Heart right ventricle (tissue), 16 donors: ENCODE results near the gene HIGD1B. TPM values are rescaled to one million over a fixed set of nuclear protein-coding genes. Genes with fewer than 3 reads are reported as not detected.

Experiments
- ATAC-seq, 8 donors: fragments of 200-7000 bp; cut with Tn5 transposase; one replicate each; pipeline ENCODE4 v1.9.1; 2020; ENCODE audit warnings: mild to moderate bottlenecking in 8 of 8, moderate library complexity in 8 of 8, moderate number of reproducible peaks in 1 of 8
- DNase-seq, 2 donors: peaks; one replicate each; pipeline ENCODE4 v3.0.0-alpha.2; 2020
- H3K27ac ChIP-seq, 10 donors: fragments of 200-600 bp; sonication (generic) in 2 of 10; one replicate each; pipeline versions ENCODE4 v1.5.0 to v1.8.0; 2020 to 2022; ENCODE audit warnings: mild to moderate bottlenecking in 3 of 10
- H3K27me3 ChIP-seq, 7 donors: fragments of 200-600 bp; one replicate each; pipeline ENCODE4 v1.8.0; 2021 to 2022; ENCODE audit warnings: mild to moderate bottlenecking in 2 of 7
- H3K36me3 ChIP-seq, 9 donors: fragments of 200-600 bp; sonication (generic) in 1 of 9; one replicate each; pipeline versions ENCODE4 v1.5.0 to v1.8.0; 2020 to 2022; ENCODE audit warnings: mild to moderate bottlenecking in 2 of 9
- H3K4me1 ChIP-seq, 9 donors: fragments of 200-600 bp; sonication (generic) in 1 of 9; one replicate each; pipeline versions ENCODE4 v1.5.0 to v1.8.0; 2020 to 2022; ENCODE audit warnings: mild to moderate bottlenecking in 4 of 9
- H3K4me3 ChIP-seq, 10 donors: fragments of 200-600 bp; sonication (generic) in 2 of 10; one replicate each; pipeline versions ENCODE4 v1.5.0 to v1.8.0; 2020 to 2022; ENCODE audit warnings: mild to moderate bottlenecking in 7 of 10, moderate library complexity in 2 of 10
- H3K9me3 ChIP-seq, 11 donors: fragments of 200-600 bp in 10 of 11; sonication (generic) in 2 of 11; one replicate each; pipeline versions ENCODE4 v1.5.0 to v1.8.0; 2013 to 2022; ENCODE audit warnings: mild to moderate bottlenecking in 2 of 11, control low read depth in 1 of 11, moderate library complexity in 1 of 11
- CTCF ChIP-seq, 9 donors: fragments of 200-600 bp; sonication (generic) in 2 of 9; IDR thresholded peaks; one replicate each; pipeline versions ENCODE4 v1.5.0 to v1.8.0; 2021 to 2022; ENCODE audit warnings: antibody characterized with exemption in 9 of 9, mild to moderate bottlenecking in 5 of 9, moderate library complexity in 1 of 9
- WGBS, 2 donors: extraction: QIAGEN DNeasy Blood & Tissue Kit; methylation state at CpG; one replicate each; pipeline ENCODE4 v1.1.7; 2013; ENCODE audit warnings: inconsistent platforms in 1 of 2; 5-methylcytosine and 5-hydroxymethylcytosine counted together
- intact Hi-C, 10 donors: fragments of 100-400 bp; cut with DNase I; formaldehyde crosslinking; loops; one replicate each; pipeline versions ENCODE4 v1.11.1 to v1.14.2; 2022
- polyA plus RNA-seq, 2 donors: library from polyadenylated mRNA; stranded (reverse); fragments of 200-250 nt; gene quantifications; one replicate each; pipeline ENCODE4 v1.2.3, GENCODE V29; 2013
- total RNA-seq, 10 donors: library from RNA; stranded (reverse); fragmentation: NEBNext Ultra II Directional in 3 of 10; extraction: Animal tissue kit (Norgen Biotek cat#: 25700) in 3 of 10; gene quantifications; one replicate each; pipeline versions ENCODE4 v1.2.1 to v1.2.4, GENCODE V29; 2021 to 2023
- donor health status: Arrhythmogenic right ventricular cardiomyopathy.
- donor health status: ischemic (EF 13 %, LVEDD 7.1; RV severe dilation, severe dysfunction).
- donor health status: healthy with polysubstance abuse.
- donor health status: DM: no; HTN: yes; CAD: no.
- donor health status: DM: no; HTN: no; CAD: no.
- donor health status: ischemic (EF 25% LVEDD 6.9; RV normal size, moderate dysfunction).
- donor health status: ischemic (EF 25% LVEDD 5.7; RV mildly dilated, moderate dysfunction).
- donor health status: healthy.
- donor health status: DM: yes; HTN: yes; CAD: no.
- donor health status: Ischemic cardiomyopathy.
- donor health status: ischemic (EF 35%, LVEDD 5.7; RV mildly dilated, moderate dysfunction).
- donor health status: nonischemic (EF 11% LVEDD 7.7; RV severe dilation, severe dysfunction).
- donor health status: DM: yes; HTN: yes; CAD: no.
- donor health status: PGD.
- donor health status: ischemic (EF 29% LVEDD 5.4; RV normal size, mild dysfunction).
- donor health status: nonischemic (EF 23%, LVEDD 6.1; RV moderate dilation, normal function).

HIGD1B gene
- total and polyA plus RNA-seq, 12 donors: 4.7 to 61.9 (median 9.4) TPM

GRCh38 chr17:44899074-44899782 is 51.5 kb downstream of the HIGD1B start, which contains the start of gene EFTUD2:
EFTUD2 (minus strand) TSS chr17:44899445; CDS start chr17:44894521, 4,924 bp downstream.
- intact Hi-C loops: no loop called here
- 0% methylated on average over 54 of the region's 54 CpGs for WGBS, 2 donors
- peak within 1 kb of the TSS; percentile 84 to 99 (median 96) for H3K27ac ChIP-seq
- H3K36me3 ChIP-seq: peaks cover 0 to 27% (median 3%) of the 10 kb centered on the region in 9 donors
- H3K4me1 ChIP-seq: peaks cover 0 to 36% (median 27%) of the 10 kb centered on the region in 9 donors
- ATAC-seq: peak; percentile 90 to 98 (median 96)
- TF ChIP-seq CTCF (IDR thresholded peaks at IDR 0.05): no peak
- H3K27me3 ChIP-seq: no peaks in the 10 kb centered on the region
- no peaks in the 10 kb centered on the region for H3K9me3 ChIP-seq
- peak within 1 kb of the TSS; percentile 61 to 88 (median 74) for H3K4me3 ChIP-seq
- peak; percentile 93 for DNase-seq

Other genes starting within 250 kb of the HIGD1B start
- under 1 TPM in 3 of 10 donors, not detected in 7; 0.14 to 0.40 (median 0.16) TPM for gene MEIOC, start 191.4 kb upstream of the HIGD1B start, total RNA-seq
- gene MEIOC, start 191.4 kb upstream of the HIGD1B start, polyA plus RNA-seq: under 1 TPM in 1 of 2 donors, not detected in 1; 0.03 TPM
- 10 to 100 TPM; 24.2 to 35.3 (median 30.9) TPM for gene CCDC43, start 158.1 kb upstream of the HIGD1B start, total RNA-seq
- 10 to 100 TPM; 14.4 to 19.8 TPM for gene CCDC43, start 158.1 kb upstream of the HIGD1B start, polyA plus RNA-seq
- gene DBF4B, start 139.2 kb upstream of the HIGD1B start, total RNA-seq: 1 to 10 TPM; 2.9 to 5.5 (median 4.0) TPM
- 1 to 10 TPM; 2.2 to 8.0 TPM for gene DBF4B, start 139.2 kb upstream of the HIGD1B start, polyA plus RNA-seq
- gene ADAM11, start 88.9 kb upstream of the HIGD1B start, total RNA-seq: 10 to 100 TPM in 4 of 10 donors, 1 to 10 TPM in 6; 3.2 to 18.3 (median 7.8) TPM
- gene ADAM11, start 88.9 kb upstream of the HIGD1B start, polyA plus RNA-seq: 10 to 100 TPM in 1 of 2 donors, under 1 TPM in 1; 0.75 to 13.0 TPM
- 10 to 100 TPM; 13.9 to 41.5 (median 23.8) TPM for gene GJC1, start 17.6 kb upstream of the HIGD1B start, total RNA-seq
- gene GJC1, start 17.6 kb upstream of the HIGD1B start, polyA plus RNA-seq: 10 to 100 TPM; 10.9 to 17.0 TPM
- 10 to 100 TPM; 52.3 to 78.2 (median 62.9) TPM for gene EFTUD2, start 51.6 kb downstream of the HIGD1B start, total RNA-seq
- 10 to 100 TPM; 21.6 to 54.5 TPM for gene EFTUD2, start 51.6 kb downstream of the HIGD1B start, polyA plus RNA-seq
- gene GFAP, start 67.6 kb downstream of the HIGD1B start, total RNA-seq: 1 to 10 TPM; 3.1 to 8.6 (median 7.4) TPM
- 1 to 10 TPM; 2.1 to 6.1 TPM for gene GFAP, start 67.6 kb downstream of the HIGD1B start, polyA plus RNA-seq
- 1 to 10 TPM in 3 of 10 donors, under 1 TPM in 6, not detected in 1; 0.11 to 4.3 (median 0.20) TPM for gene KIF18B, start 99.9 kb downstream of the HIGD1B start, total RNA-seq
- gene KIF18B, start 99.9 kb downstream of the HIGD1B start, polyA plus RNA-seq: under 1 TPM; 0.04 to 0.80 TPM
- gene C1QL1, start 120.4 kb downstream of the HIGD1B start, total RNA-seq: 10 to 100 TPM in 2 of 10 donors, 1 to 10 TPM in 5, under 1 TPM in 3; 0.37 to 25.6 (median 1.1) TPM
- gene C1QL1, start 120.4 kb downstream of the HIGD1B start, polyA plus RNA-seq: 10 to 100 TPM in 1 of 2 donors, 1 to 10 TPM in 1; 2.2 to 12.7 TPM
- 10 to 100 TPM; 28.1 to 46.2 (median 32.7) TPM for gene DCAKD, start 203.7 kb downstream of the HIGD1B start, total RNA-seq
- gene DCAKD, start 203.7 kb downstream of the HIGD1B start, polyA plus RNA-seq: 10 to 100 TPM; 21.1 to 22.9 TPM
- gene NMT1, start 213.4 kb downstream of the HIGD1B start, total RNA-seq: 100 to 1,000 TPM in 1 of 10 donors, 10 to 100 TPM in 9; 60.6 to 110 (median 74.4) TPM
- gene NMT1, start 213.4 kb downstream of the HIGD1B start, polyA plus RNA-seq: 10 to 100 TPM; 40.9 to 68.5 TPM